Measurements from ENCODE around the gene MET.
"Not testable (repeated sequence)": the region's sequence is repeated elsewhere in the genome, so short reads cannot be mapped to it uniquely, and the experiment has no call there.

Gene MET

DNA sequence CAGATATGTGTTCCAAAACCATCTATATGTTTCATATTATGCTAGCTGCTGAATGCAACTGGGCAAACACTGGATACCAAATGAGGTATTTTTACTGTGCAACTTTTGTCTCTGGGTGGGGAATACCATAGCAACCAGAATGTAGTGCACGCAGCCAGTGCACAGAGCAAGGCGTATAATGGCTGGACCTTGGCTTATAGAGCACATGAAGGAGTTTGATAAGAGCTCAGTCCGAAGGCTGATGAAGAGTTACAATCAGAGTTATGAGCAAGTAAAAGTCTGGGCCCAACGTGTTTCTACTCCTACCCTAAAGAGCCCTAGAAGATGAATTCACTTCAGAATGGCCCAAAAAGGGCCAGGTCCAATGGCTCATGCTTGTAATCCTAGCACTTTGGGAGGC is 82.2 kb downstream of the MET start:
- DNase-seq = no peak

DNA sequence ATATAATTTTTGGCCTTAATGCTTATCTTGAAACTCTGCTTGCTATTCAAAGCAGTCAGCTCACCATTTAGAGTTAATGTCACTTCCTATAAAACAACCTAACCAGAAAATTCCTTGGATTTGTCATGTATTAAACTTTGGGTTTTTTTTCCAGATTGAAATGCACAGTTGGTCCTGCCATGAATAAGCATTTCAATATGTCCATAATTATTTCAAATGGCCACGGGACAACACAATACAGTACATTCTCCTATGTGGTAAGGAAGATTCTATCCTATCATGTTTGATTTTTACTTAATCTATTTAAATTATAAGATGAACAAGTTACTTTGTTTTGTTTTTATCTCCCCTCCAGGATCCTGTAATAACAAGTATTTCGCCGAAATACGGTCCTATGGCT is 85.3 kb downstream of the MET start:
- no peak for DNase-seq

DNA sequence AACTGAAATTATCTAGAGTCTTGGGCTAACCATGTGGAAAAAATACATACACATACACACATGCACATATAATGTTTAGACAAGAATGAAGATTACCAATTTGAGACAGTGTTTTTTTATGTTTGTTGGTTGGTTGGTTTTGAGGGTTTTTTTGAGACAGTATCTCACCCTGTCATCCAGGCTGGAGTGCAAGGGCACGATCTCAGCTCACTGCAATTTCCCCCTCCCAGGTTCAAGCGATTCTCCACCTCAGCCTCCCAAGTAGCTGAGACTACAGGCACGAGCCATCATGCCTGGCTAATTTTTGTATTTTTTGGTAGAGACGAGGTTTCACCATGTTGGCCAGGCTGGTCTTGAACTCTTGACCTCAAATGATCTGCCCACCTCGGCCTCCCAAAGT is 87.6 kb downstream of the MET start:
- not testable (repeated sequence) for DNase-seq

DNA sequence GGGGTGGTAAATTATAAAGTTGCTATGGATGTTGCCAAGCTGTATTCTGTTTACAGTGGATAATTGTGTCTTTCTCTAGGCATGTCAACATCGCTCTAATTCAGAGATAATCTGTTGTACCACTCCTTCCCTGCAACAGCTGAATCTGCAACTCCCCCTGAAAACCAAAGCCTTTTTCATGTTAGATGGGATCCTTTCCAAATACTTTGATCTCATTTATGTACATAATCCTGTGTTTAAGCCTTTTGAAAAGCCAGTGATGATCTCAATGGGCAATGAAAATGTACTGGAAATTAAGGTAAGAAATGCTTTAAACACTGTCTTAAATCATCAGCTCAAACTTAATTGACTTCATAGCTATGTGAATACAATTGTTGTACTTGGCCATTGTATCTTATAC is 91.0 kb downstream of the MET start:
- no peak for DNase-seq

DNA sequence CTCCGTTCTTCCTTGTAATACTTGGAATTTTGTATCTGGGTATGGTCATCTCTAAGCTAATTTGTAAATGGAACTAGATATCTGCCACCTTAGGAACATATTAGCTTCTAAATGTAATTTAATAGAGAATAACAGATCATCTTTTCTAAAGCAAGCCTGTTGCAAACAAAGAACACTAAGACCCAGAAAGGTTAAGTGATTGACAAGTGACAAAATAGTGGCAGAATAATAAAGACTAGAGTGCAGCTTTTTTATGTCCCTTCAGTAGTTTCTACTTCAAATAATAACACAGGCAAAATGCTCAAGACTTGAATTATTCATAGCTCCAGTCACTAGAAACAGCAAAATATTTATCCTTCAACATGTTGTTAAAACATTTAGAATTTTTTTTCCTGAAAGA is 91.7 kb downstream of the MET start:
- DNase-seq = no peak

DNA sequence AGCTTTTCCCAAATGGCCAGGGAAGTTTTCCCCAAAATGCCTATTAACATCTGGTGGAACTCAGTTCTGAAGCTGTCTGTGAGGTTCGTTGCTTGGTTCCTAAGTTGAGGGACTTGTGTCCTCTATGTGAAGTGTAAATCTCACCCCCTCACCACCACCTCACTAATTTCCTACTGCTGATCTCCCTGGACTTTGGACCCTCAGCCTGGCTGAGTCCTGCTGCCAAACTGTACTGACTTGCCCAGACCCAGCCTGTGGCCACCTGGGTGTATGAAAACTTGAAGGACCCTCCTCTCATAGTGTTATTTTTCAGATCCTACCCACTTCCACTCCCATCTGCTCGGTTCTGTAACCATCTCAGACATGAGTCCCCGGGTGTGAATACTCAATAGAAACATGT is 94.9 kb downstream of the MET start:
- no peak for DNase-seq

DNA sequence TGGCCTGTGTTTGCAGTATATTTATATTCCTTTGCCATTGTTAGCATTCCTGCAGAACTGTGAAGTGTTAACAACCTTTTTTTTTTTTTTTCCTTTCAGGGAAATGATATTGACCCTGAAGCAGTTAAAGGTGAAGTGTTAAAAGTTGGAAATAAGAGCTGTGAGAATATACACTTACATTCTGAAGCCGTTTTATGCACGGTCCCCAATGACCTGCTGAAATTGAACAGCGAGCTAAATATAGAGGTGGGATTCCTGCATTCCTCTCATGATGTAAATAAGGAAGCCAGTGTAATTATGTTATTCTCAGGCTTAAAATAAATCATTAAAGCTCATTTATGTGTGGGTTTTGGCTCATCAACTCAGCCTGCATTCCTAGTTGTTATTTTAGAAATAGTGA is 97.5 kb downstream of the MET start:
- DNase-seq = no peak

DNA sequence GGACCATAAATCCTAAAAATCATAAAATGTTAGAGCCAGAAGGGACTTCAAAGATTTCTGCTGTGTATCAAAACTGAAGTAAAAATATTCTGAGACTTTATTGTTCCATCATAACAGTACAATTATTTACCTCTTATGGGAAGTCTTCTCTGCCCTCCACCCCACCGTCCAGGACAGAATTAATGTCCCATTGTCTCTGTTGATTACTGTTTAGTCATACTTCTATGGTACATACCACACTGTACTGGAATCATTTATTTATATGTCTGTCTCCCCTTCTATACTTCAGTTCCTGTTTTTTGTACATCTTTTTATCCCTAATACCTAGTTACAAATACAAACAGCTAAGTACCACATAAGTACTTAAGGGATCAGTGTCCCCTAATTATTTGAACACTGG is 98.9 kb downstream of the MET start:
- DNase-seq = no peak

DNA sequence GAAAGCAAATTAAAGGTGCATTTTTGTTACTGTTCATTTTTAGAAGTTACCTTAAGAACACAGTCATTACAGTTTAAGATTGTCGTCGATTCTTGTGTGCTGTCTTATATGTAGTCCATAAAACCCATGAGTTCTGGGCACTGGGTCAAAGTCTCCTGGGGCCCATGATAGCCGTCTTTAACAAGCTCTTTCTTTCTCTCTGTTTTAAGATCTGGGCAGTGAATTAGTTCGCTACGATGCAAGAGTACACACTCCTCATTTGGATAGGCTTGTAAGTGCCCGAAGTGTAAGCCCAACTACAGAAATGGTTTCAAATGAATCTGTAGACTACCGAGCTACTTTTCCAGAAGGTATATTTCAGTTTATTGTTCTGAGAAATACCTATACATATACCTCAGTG is 99.6 kb downstream of the MET start:
- no peak for DNase-seq

DNA sequence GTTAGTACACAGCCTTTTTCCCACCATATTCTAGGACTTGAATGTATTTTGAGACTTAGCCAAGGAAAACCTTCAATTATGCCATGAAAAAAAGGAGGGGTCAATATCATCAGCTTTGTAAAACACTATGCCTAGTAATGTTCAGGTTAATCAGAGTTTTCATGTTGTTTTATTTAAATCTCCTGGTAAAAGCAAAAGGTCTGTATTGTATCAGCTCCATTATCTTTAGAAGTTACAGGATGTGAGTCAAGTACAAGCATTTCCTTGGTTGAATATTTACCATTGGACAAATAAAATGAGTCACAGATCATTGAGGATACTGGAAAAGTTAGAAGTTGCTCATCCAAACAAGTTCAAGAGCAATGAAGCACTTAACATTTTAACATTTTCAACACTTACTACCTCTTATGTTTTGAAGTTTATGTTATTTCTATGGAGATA is 100.4 kb downstream of the MET start:
- DNase-seq = no peak

DNA sequence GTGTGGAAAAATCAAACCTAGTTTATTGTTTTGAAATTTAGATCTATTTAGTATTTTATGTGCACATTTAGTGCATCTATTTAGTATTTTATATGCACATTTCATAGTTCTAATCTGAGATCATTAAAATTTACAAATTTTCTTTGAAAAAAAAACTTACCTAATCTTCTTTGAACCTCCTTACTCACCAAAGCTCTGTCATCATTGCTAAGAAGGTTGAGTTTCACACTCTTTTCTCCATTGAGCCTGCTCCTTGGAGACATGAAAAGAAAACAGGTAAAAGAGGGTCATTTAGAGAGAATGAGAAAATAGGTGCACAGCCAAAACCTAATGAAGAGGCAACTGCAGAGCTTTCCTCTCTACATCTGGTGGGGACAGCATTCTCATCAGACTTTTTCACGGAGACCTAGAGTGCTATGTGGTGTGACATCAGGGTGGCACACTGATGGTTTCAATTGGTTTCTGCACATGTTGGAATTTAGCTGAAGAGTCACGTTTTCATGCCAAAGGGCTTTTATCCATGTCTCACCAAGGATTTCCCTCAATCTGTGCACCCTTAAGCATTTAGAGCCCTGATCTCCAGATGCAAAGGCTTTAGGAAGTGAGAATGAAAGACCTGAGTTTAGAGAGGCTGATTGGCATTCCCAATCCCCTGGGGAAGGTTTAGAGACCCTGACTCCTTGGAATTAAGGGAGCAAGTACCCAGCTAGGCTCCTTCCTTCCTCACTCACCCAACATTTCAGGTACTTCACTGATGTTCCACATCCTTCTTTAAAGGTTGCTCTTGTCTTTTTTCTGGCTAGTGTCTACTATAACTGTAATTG is 101.1 kb downstream of the MET start:
- DNase-seq = no peak

DNA sequence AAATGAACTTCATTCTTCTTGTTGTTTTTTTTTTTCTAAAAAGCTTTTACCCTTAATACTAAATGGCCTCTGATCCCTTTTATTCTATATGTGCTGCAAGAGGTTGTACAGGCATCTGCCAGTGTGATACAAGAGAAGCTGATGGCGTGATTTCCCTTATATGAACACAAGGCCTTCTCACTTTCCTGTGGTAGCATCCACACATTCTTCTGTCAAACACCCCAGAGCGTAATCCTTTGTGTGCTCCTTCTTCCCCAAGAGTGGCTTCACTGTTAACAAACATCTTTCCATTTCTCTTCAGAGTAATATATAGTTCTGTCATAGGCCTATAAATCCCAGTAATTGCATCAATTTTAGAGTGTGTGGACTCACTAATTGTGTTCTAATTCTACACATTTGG is 104.0 kb downstream of the MET start:
- DNase-seq = no peak

DNA sequence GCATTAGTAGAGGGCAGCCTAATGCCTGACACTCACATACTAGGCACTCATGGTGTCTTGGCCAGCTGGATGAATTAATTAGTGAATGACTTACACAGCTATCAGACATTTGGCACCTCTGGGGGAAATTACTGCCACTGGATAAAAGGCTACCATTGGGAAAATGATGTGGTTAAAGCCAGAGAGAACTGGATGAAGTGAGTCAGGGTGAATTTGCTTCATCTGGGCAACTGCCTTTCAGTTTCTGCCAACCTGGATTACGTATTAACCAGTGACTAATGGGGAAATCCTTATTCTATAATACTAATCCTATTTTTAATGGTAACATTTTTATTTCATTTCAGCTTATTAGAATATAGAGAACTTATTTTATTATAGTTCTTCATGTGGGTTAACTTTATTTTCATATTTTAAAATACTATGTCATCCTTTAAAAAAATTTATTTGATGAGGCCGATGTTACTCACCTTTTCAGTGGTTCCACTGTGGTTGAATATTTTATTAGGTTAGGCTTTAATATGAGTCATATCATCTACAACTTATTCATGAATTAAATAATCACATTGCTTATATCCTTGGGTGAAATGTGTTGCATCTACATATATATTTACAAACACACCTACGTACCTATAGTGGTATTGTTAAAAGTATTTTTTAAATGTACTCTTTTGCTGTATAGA is 104.8 kb downstream of the MET start:
- no peak for DNase-seq

DNA sequence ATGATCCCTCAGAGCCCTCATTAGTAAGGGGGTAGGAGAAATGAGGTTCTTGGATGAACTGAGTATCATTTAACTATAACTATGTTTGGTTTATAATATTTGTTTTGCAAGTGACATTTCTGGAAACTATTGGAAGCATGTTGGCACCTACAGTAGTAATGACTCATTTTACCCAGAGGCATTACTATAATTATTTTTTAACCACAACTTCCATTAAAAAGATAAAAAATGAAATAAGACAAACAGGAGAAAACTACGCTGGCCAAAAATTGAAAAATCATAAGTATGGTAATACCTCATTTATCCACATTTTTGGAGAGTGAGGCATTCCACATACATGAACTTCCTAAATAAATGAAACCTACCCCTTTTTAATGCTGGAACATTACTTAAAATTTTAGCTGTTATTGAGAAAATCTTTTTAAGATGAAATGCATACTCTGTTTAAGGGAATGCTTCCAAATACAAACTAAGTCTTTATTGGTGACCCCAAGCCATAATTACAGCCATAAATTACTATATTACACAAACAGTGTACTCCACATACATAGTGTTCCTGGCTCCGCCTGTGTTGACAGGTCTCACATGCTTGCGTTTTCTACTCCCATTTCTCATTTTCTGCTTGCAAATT is 105.8 kb downstream of the MET start:
- DNase-seq = no peak

DNA sequence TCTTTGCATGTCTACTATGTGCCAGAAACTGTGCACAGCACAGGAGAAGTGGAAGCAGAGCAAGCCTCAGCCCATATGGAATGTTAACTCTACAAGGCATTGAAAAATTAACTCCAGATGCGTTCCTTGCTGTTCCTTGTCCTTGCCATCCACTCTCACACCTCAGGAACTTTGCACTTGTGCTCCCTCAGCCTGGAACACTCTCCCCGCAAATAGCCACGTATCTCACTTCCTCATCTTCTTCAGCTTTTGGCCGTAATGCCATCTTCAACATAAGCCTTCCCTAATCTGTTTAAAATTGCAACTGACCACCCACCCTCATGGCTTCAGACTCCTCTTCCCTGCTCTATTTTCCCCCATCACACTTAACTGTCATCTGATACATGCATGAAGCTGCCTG is 107.2 kb downstream of the MET start:
- no peak for DNase-seq

DNA sequence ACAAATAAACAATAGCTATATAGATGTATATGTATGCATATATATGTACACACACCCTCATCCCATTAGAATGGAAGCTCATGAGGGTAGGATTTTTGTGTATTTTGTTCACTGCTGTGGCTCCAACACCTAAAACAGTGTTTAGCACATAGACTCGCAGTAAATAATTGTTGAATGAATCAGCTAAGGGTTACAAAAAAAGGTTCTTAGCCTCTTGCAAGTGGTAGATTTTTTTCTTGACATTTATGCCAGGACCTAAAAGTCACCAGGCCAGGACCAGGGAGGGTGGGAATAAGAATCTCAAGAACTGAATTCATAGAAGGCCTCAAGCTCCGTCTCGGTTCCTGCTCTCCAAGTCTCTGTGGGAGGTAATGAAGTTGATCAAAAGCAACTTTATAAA is 107.9 kb downstream of the MET start:
- DNase-seq = no peak

DNA sequence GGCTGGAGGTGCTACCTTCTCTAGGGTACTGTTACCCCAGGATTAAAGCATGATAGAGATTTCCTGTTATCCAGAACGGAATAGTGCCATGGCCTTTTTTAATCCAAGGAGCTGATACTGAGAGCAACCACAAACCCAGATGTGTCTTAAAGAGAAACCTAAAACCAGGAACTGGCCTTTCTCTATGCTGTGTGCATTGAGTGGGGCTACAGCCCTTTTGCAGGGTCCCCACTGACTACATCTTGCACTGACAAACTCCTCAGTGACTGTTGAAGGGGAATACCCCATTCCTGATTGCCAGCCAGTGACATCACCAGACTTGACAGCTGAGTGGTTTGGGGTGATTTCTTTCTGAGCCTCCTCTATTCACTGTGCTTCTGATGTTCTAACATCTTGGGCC is 108.5 kb downstream of the MET start:
- DNase-seq = no peak

DNA sequence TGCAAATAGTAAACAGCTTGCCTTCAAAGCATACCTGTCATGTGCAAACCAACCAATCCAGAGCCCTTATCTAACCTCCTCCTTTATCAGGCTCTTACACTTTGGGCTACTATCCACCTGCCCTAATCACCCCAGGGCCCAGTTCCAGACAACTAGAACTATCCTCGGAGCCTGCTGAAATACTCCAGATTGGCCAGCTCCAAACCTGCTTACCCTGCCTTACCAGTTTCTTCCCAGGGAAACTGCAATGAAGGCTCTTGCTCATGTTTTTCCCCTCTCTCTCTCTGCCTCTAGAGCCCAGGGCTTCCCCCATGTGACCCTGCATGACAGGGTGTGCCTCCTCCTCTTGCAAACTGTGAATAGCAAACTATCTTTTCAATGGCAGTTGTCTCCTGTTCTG is 109.0 kb downstream of the MET start:
- no peak for DNase-seq

DNA sequence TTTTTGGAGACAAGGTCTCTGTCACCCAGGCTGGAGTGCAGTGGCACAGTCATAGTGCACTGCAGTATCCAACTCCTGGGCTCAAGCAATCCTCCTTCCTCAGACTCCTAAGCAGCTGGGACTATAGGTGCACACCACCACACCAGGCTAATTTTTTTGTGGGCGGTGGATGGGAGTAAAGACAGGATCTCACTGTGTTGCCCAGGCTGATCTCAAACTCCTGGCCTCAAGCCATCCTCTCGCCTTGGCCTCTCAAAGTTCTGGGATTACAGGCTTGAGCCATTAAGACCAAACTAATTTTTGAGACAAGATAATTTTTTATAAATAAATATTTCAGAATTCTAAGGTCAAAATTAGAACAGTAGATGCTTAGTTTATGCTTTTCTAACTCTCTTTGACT is 109.6 kb downstream of the MET start:
- DNase-seq = no peak

DNA sequence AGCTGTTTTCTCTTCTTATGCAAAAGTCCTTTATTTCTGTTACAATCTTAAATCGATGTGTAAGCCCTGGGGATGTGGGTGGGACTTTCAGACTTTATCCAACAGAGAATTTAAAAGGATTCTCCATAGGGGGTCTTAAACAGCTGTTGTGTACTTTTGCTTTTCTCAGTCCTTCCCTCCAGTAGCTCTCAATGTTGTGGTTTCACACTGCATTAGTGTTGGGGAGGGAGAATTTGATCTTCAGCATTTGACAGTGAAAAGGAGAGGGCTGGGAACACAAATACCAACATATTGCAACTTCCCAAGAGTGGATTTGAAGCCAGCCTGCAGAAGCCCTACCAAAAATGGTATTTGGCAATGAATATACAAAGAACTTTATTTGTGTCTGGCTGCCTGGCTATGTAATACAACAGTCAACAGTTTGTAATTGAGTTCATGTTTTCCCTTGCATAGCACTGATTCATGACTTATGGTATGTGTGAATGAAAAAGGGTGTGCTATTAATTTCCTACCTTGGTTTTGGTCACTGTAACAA is 110.2 kb downstream of the MET start:
- DNase-seq = no peak

DNA sequence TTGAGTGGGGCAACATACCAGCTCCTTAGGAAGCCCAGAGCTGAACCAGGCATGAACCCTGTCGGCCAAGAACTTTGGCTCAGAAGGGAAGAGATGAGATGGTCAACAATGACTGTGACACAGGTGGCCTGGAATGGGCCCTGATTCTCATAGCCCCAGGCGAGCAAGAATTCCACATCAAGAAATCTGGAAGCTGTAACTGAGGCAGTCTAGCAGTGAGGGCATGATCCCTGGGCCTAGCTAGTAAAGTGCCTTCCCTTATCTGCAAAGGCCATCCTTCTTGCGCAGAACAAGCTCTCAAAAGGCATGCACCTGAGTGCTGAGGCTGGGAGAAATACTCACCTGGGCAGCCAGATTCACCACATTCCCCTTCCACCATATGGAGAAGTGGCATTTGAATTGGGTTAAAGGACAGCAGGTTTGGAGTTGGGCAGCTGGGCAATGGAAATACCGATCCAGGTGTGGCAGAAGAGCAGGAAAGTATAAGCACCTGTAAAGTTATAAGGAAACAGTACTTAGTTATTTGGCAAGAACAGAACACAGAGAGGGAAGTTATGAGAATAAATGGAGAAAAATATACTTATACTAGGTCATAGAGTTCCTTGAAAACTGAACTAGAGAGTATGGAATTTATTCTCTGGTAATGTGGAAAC is 111.8 kb downstream of the MET start:
- DNase-seq = no peak

DNA sequence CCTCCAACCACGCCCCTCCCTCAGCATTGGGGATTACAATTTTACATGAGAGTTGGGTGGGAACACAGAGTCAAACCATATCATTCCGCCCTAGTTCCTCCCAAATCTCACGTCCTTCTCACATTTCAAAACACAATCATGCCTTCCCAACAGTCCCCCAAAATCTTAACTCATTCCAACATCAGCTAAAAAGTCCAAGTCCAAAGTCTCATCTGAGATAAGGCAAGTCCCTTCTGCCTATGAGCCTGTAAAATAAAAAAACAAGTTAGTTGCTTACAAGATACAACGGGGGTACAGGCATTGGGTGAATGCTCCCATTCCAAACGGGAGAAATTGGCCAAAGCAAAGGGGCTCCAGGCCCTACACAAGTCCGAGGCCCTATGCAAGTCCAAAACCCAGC is 112.7 kb downstream of the MET start:
- no peak for DNase-seq

DNA sequence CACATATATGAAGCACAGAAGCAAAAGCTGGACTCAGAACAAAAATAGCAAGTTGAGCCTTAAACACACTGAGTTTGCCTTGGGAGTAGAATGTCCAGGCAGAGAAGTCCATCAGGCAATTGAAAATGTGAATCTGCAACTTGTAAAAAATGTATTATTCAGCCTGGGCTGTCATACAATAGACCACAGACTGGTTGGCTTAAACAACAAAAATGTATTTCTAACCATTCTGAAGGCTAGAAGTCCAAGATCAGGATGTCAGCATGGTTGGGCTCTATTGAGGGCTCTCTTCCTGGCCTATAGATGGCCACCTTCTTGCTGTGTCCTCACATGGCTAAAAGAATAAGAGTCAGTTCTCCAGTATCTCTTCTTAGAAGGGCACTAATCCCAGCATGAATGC is 113.8 kb downstream of the MET start:
- no peak for DNase-seq
